ENCODE measurements around the gene DDX6.
A peak's percentile ranks its signal among the peaks of the same experiment; 100 is the strongest.
"Not testable (repeated sequence)": the region's sequence is repeated elsewhere in the genome, so short reads cannot be mapped to it uniquely, and the experiment has no call there.

The DDX6 gene

GRCh38 chr11:118790357-118791110 lies 430 bp downstream of the DDX6 start:
- peak; percentile 41 for DNase-seq

GRCh38 chr11:118789501-118790356 lies 1.2 kb downstream of the DDX6 start:
- DNase-seq: peak; percentile 23

- no peak for DNase-seq
Observed at GRCh38 chr11:118786657-118787056, 4.3 kb downstream of the DDX6 start.

GRCh38 chr11:118785362-118785761 lies 5.6 kb downstream of the DDX6 start:
- DNase-seq: no peak

GRCh38 chr11:118783724-118784495 lies 7.1 kb downstream of the DDX6 start:
- no peak for DNase-seq

GRCh38 chr11:118783324-118783723 lies 7.6 kb downstream of the DDX6 start:
- DNase-seq: not testable (repeated sequence)

- no peak for DNase-seq
Observed at GRCh38 chr11:118778898-118779297, 12.1 kb downstream of the DDX6 start.

GRCh38 chr11:118774032-118774431 lies 16.9 kb downstream of the DDX6 start:
- DNase-seq: no peak

- DNase-seq: no peak
Observed at GRCh38 chr11:118771547-118772288, 19.2 kb downstream of the DDX6 start.

- no peak for DNase-seq
Observed at GRCh38 chr11:118768690-118769089, 22.3 kb downstream of the DDX6 start.

GRCh38 chr11:118766035-118766434 lies 24.9 kb downstream of the DDX6 start:
- no peak for DNase-seq

- not testable (repeated sequence) for DNase-seq
Observed at GRCh38 chr11:118765095-118765691, 25.8 kb downstream of the DDX6 start.

GRCh38 chr11:118763041-118763440 lies 27.9 kb downstream of the DDX6 start:
- no peak for DNase-seq

- not testable (repeated sequence) for DNase-seq
Observed at GRCh38 chr11:118761981-118762380, 29.0 kb downstream of the DDX6 start.

- DNase-seq: no peak
Observed at GRCh38 chr11:118757876-118758399, 33.0 kb downstream of the DDX6 start.

GRCh38 chr11:118752654-118753053 lies 38.3 kb downstream of the DDX6 start:
- no peak for DNase-seq

GRCh38 chr11:118749429-118749828 lies 41.5 kb downstream of the DDX6 start:
- DNase-seq: no peak

GRCh38 chr11:118748056-118748455 lies 42.9 kb downstream of the DDX6 start:
- DNase-seq: no peak

GRCh38 chr11:118746988-118747585 lies 43.9 kb downstream of the DDX6 start:
- no peak for DNase-seq

- DNase-seq: no peak
Observed at GRCh38 chr11:118744046-118744445, 46.9 kb downstream of the DDX6 start.

- DNase-seq: no peak
Observed at GRCh38 chr11:118742304-118742703, 48.7 kb downstream of the DDX6 start.
